DMS153 treated with DMSO at 0.1 percent for 48 hours (cell line): Measurements from ENCODE around the gene ANKRD28.

Experiments
- DNase-seq: peaks from one replicate; lab custom pipeline; 2025; ENCODE audit not compliant: unreplicated experiment; lab: John Stamatoyannopoulos, UW

The ANKRD28 gene

DNA sequence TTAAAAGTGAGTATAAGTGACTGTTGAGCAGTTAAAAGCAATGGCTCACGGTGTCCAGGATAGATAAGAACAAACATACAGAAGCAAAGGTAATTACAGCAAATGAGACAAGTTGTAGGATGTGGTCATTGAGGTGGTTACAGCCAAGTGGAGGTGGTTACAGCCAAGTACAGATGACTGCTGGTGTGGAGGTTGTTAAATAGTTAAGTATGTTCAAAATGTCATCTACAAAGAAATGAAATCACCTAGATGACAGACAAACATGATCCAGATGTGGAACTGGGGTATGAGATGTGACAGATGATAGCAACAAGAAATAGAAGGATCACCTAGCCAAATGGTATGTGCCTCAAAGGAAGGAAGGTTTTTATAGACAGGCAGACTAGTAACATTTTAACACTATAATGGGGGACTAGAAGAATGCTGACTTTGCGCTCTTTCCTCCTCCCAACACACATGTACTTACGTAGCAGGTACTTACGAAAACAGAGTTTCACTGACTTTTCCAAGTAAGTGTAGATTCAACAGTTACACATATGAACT is 6.8 kb upstream of the ANKRD28 start:
- DNase-seq, result no peak

DNA sequence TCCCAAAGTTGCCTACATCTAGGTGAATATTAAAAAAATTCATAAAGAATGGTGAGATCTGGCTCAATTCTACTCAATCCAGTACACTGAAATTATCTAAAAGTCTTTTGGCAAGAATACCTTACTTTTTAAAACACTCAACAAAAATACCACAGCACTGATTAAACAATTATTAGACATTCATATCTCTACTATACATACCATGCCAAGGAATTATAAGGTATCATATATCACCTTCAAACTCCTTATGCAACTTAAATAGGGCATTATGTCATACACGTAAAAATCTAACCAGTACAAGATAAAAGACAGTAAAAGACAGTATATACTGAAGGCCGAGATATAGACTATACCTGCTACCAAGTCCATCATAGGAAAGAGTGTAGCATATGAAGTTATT is 6.1 kb upstream of the ANKRD28 start:
- DNase-seq, result no peak

DNA sequence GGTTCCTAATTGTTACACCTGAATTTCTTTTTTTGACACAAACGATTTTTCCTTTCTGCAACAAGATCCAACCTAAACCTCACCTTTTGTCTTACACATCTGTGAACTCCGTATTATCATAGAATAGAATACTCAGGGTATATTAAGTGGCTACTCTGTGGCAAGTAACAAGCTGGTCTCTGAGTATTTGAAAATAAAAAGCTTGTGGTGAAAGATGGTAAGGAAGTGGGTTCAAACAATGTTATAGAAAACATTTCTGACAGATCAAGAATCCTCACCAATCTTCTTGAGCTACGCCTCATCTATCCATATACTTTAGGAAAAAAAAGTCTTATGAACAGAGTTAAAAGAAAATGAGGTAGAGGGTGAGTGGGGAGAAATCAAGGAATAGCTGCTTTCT is 3.5 kb upstream of the ANKRD28 start:
- DNase-seq, result no peak

DNA sequence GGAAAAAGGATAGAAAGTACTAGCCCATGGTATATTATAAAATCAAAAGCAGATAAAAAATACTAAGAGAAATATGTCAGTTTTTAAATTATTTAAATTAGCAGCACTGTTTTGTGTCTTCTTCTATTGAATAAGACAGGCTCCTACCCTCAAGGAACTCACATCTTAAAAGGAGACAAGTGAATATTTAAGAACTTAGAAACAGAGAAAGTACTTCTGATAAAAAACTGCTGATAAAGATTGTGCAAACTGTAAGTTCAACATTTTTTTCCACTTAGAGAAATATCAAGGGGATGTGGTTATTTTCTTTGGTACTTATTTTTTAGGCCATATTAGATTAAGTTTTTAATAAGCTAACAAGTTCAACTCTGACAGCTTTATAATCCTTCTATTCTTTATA is 3.0 kb upstream of the ANKRD28 start:
- DNase-seq, result no peak

DNA sequence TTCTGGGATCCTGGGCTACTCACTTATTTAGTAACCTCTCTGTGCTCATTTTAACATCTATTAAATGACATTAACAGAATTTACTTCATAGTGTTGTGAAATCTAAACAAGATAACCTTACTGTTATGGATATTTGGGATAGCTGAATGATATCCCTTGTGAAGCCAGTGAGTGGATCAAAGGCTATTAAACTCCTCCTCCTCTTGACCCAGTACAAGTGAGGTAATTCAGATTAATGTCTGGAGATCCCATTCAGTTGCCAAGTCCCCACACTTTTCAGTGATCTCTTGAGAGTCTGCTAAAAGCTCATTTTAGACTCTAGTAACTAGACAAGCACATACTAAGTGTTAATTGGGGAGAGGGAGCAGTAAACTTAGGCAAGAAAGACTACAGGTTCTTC is 2.5 kb upstream of the ANKRD28 start:
- DNase-seq, result no peak

DNA sequence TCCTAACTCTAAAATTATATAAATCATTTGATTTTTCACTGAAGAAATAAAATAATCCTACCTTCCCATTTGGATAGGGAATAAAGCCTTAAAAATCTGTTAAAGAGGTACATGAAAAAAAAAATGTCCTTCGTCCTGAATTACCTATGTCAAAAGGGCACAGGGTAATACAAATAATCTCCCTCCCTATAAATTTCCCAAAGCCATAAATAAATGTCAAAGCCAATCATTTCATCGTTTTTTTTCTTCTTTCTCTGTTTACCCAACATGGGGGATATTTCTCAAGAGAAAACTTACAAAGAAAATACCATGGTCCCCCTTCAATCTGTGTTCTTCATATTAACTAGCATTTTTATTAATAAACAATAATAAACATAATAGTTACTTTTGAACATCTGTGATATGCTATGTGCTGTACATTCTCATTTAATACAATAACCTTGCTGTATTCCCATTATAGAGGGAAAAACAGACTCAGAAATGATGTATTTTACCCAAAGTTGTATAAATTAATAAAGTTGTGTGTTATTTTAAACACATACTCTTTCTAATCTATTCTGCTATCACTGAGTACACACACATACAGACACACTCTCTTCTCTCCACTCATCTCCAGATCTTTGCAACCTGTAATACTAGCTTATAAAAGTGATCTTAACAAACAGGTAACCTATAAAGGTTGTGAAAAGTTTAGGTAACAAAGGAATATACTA is 910 bp upstream of the ANKRD28 start:
- no peak for DNase-seq

DNA sequence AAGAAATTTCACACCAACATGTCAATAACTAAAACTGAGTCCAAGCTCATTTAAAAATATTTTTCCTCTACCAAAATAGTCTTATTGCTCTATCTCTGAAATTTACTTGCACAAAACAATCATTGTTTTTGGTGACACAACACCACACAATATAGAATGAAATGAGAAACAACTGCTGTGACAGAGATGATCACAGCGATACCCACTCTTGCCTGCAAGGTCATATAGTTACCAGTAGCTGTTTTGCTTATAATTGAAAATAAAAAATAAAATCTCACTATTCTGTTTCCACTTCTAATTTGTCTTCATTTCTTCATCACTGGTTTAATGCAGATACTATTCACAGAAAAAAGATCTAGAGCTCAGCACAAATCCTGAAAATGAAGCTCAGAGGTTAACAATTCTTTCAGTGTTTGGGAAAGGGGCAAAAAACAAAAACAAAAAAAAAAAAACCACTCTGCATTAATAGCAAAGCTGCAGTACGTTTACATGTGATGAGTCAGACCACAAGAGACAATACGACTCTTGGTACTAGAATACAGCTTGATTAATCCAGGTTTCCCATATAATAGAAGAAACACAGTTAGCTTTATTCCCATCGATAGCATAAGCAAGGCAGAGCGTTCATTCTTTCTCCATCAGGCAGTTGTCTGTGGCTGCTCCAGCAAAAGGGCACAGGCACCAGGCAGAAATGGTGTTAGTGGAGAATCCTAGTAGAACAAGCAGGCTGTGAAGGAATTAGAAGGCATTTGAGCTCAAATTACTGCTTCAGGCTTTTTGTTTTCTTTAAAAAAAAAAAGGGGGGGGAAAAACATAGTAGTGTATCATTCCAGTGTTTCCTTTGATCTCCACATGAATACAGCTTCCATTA is 773 bp downstream of the ANKRD28 start:
- no peak for DNase-seq

DNA sequence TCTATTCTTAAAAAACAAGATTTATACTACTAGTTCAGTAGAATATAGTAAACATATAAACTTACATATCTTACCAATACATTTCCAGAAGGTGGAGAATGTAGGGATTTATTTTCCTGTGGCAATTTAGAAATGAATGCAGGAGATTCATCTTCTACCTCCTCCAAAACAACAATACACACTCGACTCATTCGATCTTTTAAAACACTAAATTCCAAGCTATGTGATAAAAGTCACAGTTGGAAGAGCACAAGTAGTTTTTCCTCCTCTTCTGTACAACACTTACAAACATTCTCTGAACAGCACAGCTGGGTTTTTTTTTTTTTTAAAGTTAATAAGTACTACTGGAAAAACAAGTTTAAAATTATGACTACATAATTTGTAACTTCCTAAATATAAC is 1.4 kb downstream of the ANKRD28 start:
- DNase-seq, result no peak

DNA sequence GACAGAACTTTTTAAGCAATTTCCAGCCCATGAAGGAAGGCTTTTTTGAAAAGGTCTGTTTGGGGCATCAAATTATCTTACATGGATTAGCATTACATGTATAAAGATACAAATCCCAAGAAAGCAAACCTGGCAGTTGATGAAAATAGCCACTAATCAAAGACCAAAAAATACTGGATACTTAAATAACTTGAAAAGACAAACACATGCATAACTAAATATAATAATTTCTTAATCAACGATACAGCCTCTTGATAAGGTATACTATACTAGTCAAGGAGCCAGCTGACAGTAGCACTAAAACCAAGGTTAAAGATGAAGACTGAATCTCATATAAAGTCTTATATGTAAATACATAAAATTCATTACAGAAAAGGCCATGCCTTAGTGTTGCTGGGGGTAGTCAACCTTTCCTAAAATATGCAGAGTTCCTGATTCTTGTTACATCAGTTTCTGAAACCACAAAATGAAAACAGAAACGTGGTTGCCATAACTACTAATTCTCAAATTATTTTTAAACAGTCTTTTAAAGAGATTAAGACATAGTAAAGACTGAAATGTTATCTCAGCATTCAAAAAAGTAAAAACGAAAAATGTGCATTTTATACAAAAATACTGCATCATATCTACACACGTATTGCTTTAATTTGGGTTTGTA is 2.0 kb downstream of the ANKRD28 start:
- DNase-seq, result no peak

DNA sequence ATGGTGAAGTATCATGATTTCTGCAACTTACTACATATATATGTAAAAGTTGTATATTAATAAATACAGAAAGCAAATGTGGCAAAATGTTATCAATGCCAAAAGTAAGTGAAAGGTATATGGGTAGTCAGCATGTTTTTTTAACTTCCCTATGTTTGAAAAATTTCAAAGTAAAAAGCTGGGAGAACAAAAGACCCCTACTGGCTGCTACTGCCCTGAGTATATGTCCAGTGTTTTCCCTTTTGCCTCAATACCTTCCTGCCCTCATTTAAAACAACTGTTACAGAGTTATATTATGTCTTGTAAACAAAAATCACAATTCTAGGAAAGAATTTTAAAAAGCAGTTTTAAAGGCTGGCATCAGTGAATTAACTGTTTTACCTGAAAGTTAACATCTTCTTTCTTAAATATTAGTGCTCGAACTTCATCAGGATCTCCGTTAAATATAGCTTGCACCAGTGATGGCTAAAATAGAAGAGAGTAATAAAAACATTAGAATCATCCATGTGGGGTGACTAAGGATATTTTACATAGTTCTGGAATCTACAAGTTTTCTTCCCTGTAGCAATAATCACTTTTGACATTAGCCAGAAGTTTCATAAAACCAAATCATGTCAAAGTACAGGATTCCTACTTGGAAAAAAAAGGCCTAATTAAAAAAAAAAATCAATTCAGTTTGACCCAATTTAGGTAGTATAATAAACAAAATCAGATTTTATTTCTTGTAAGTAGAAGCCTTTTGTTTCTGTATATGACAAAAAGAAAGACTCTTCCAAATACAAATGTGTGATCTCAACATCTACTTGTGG is 2.7 kb downstream of the ANKRD28 start:
- no peak for DNase-seq

DNA sequence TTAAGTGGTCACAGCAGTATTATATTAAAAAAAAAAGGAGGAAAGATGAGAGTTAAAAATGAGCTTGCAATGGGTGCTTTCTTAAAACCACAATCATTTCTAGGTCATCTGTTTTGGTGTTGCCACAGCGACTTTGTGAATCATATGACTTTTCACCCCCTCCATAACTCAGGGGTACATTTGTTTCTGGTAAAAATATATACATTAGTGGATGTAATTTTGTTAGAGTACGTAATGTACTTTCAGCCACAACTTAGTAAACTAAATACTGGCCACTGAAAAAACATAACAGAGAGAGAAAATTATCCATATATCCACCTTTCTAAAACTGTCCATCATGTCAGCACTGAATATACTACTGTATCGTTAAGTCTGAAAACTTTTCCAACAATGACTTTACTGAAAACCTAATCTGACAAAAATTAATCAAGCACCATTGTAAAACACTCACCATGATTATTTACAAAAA is 3.4 kb downstream of the ANKRD28 start:
- no peak for DNase-seq

DNA sequence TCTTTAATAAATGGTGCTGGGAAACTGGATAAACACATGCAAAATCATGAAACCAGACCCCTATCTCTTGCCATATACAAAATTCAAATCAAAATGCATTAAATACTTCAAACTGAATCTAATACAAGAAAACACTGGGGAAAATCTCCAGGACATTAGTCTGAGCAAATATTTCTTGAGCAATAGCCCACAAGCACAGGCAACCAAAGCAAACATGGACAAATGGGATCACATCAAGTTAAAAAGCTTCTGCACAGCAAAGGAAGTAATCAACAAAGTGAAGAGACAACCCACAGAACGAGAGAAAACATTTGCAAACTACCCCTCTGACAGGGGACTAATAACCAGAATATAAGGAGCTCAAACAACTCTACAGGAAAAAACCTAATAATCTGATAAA is 6.3 kb downstream of the ANKRD28 start:
- no peak for DNase-seq

DNA sequence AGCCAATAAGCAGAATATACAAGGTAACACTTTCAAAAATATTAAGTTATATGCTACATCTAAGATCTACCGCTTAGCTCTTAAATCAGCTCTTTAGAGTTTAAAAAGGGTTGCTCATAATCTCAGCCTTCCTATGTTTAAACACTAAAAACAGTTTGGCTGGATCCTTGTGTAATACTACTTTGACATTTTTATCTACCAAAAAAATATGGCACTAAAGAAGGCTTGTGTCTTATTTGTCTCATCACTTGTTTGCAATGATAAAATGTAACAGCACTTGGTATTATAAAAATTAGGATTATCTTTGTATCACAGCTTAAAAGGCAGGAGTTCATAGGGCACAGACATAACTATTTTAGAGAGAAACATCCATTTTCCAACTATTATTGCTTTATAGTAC is 9.8 kb downstream of the ANKRD28 start:
- DNase-seq, result no peak

DNA sequence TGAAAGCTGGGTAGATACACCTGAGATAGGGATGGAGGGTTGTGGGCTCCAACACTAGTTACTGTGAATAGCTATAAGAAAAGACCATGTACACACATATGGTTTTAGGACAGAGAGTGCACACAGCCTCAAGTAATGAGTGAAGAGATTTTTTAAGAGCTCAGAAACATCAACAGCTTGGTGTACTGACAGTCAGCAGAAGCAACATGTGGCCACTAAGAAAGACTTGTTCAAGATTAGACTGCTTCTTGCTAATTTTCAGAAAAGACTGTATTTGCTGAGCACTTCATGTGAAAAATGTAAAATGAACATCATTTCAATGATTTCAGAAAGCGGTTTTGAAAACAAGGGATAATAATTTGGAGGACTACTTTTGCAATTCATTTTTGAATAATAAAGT is 10.3 kb downstream of the ANKRD28 start:
- no peak for DNase-seq

DNA sequence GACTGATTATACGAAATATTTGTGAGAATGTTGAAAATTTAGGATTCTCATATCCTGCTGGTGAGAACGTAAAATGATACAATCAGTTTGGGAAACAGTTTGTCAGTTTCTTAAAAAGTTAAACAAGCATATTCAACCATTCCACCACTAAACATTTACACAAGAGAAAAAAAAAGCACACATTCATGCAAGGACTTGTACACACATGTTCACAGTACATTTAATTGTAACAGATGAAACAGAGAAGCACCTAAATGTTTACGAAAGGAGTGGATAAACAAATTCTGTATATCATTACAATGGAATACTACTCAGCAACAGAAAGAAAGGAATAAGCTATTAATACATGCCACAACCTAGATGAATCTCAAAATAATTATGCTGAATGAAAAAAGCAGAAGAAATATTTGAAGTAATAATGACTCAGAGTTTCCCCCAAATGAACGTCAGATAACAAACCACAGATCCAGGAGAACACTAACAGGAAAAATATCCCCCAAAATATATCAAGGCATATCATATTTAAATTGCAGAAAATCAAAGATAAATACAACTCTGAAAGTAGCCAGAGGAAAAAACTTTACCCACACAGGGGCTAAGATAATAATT is 14.3 kb downstream of the ANKRD28 start:
- no peak for DNase-seq

DNA sequence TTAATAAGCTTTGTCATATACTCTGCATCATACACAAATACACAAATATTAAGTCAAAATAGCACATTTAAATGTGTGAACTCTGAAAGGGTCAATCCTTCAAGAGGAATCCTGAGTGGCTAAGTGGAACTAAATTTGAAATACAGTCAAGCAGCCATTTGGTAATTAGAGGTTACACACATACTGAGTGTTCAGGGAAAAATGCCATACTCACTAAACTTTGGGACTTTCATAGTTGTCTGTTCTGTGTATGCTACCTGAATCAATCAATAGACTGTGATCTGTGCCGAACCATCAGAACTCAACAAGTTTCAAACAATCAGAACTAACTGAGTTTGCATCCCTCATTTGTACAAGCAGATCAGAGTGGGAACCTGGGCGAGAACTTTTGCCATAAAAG is 15.3 kb downstream of the ANKRD28 start:
- DNase-seq, result no peak

DNA sequence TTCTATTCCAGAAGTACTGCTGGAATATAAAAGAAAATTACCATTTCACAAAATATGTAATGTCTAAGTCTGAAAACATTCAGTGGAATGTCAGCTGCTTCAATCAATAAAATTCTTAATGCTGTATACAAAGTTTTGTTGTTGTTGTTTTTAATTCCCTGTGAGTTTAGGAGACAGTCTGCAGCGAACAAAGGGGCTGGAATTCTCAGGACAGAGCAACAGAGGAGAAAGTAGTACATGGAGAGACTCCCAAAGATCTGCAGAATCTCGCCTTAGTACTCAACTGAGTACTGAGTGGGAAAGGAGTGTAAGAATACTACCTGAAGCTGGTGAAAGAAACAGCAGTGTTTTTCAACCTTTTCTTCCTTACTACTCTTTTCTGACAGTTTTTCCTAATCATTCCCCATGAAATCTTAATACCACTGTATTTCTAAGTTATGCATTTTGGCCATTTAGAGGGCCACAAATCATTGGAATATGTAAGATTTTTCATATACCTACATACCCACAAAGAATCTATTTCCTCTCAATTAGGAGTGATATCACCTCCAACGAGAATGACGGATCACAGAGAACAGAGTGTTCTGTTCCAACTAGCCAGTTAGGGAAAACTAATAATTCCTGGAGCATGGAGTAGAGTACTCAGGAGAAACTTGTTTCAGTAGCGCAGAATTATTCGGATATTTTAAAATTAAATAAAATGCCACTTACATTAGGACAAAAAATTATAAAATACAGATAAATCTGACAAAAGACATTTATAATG is 16.0 kb downstream of the ANKRD28 start:
- no peak for DNase-seq

DNA sequence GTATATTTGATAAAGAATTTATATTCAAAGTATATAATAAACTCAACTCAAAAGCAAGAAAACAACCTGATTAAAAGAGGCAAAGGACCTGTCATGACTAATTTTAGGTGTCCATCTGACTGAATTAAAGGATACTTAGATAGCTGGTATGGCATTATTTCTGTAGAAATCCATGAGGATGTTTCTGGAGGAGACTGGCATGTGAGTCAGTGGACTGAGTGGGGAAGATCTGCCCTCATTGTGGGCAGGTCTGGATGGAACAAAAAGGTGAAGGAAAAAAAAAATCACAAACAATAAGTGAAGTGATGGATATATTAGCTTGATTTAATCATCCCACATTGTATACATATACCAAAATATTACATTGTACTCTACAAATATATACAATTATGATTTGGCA is 16.6 kb downstream of the ANKRD28 start:
- DNase-seq, result no peak

DNA sequence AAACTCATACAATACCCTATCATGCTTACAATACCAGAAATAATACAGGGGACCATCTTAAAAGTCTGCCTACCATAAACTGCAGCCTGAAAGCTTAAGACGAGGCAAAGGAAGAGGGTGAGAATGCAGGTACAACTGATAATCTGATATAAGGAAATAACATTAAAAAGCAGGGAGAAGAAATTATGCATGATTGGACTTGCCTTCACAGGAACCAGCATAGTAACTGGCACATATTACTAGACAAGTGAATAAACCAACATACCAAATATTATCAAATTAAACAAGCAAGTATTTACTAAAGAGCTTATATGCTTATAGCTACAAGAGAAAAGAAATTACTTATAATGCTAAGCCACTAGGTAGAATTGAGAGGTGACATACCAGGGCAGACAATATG is 18.7 kb downstream of the ANKRD28 start:
- no peak for DNase-seq
